PFSK-1 (cell line): ENCODE data around the gene SYT6.

ENCODE experiments used
- FOXP2 ChIP-seq: optimal IDR thresholded peaks from 2 replicates; pipeline ENCODE3; 2011; ENCODE audit warnings: borderline replicate concordance, control low read depth, inconsistent platforms; ENCODE audit not compliant: insufficient read depth; ENCODE audit errors: extremely low read length, extremely low read depth
- POLR2AphosphoS5 ChIP-seq: IDR thresholded peaks from 2 replicates; pipeline ENCODE4 v1.6.1; 2012; ENCODE audit warnings: low read depth, mild to moderate bottlenecking, control low read depth, low read length, moderate library complexity
- SIN3A ChIP-seq: IDR thresholded peaks from 2 replicates; pipeline ENCODE4 v1.6.1; 2012; ENCODE audit warnings: mild to moderate bottlenecking, low read length, moderate library complexity, borderline replicate concordance; ENCODE audit not compliant: insufficient read depth
- TAF1 ChIP-seq: IDR thresholded peaks from 2 replicates; pipeline ENCODE4 v1.6.1; 2012; ENCODE audit warnings: low read length, control low read depth, borderline replicate concordance; ENCODE audit not compliant: insufficient read depth

- TF ChIP-seq POLR2AphosphoS5 (no peak), FOXP2 (no peak), TAF1 (no peak), SIN3A (no peak)
Observed at GRCh38 chr1:114131526-114132220, 22.0 kb downstream of the SYT6 start.
